ENCODE data around the gene APBB1IP. TPM values are rescaled to one million over a fixed set of nuclear protein-coding genes. Genes with fewer than 3 reads are reported as not detected.

Gene APBB1IP
- total RNA-seq, 1 experiment from 2014 or later: not detected

- H2BK5ac ChIP-seq (ENCODE audit: insufficient read length, low read length): no peak overlapping the region
- no peak overlapping the region for H4K5ac ChIP-seq (ENCODE audit: insufficient read length, low read depth, low read length)
- no peak overlapping the region for H3K56ac ChIP-seq (ENCODE audit: insufficient read length, low read depth, low read length)
- no peak overlapping the region for H2BK12ac ChIP-seq (ENCODE audit: insufficient read length, low read depth, low read length)
- no peak overlapping the region for H3K4me2 ChIP-seq (ENCODE audit: insufficient read depth, insufficient read length, low read length)
- no peaks in the 10 kb centered on the region; the same call in none of the 2 replicates for H3K27me3 Mint-ChIP-seq (ENCODE audit: low read depth)
- H3T11ph ChIP-seq (ENCODE audit: low read length): no peak overlapping the region
- H3K27ac ChIP-seq (ENCODE audit: insufficient read length, low read depth, low read length): no peak overlapping the region
- H3K27ac Mint-ChIP-seq: no peak overlapping the region
- H3K4me1 ChIP-seq (ENCODE audit: insufficient read depth, low read length): no peaks in the 10 kb centered on the region
- H3K23ac ChIP-seq (ENCODE audit: insufficient read length, low read depth, low read length): no peak overlapping the region
- no CpG with 5 or more reads among the region's 2 CpGs for WGBS (ENCODE audit: extremely low coverage, insufficient read length, low lambda C conversion rate)
- no peaks in the 10 kb centered on the region for H3K27me3 ChIP-seq (ENCODE audit: insufficient read depth, low read length)
- no peaks in the 10 kb centered on the region for H3K9me3 ChIP-seq (ENCODE audit: control insufficient read depth, low read depth, low read length)
- H3K79me1 ChIP-seq (ENCODE audit: insufficient read depth, low read depth, low read length, poor library complexity, severe bottlenecking): no peaks in the 10 kb centered on the region
- H4K20me1 ChIP-seq (ENCODE audit: control insufficient read depth, insufficient read depth, insufficient read length): no peaks in the 10 kb centered on the region
- no peak overlapping the region for H4K91ac ChIP-seq (ENCODE audit: insufficient read length, low read depth, low read length)
- peaks cover 0 to 2% of the 10 kb centered on the region in 2 experiments; a peak in 1 of 5 replicates for H3K9me3 Mint-ChIP-seq
- no peak overlapping the region for H4K8ac ChIP-seq (replicated peaks; ENCODE audit: insufficient read length, low read depth, low read length)
- no peak overlapping the region for H3K18ac ChIP-seq (ENCODE audit: insufficient read length, low read depth, low read length)
- no peak overlapping the region for H2BK15ac ChIP-seq (ENCODE audit: low read depth, low read length)
- no peaks in the 10 kb centered on the region for H3K79me2 ChIP-seq (ENCODE audit: insufficient read depth, low read length)
- no peak overlapping the region for H2BK120ac ChIP-seq (ENCODE audit: low read depth, low read length, poor library complexity, severe bottlenecking)
- no peak overlapping the region for H2BK20ac ChIP-seq (ENCODE audit: low read depth, low read length, poor library complexity, severe bottlenecking)
- no peak for DNase-seq
- no peaks in the 10 kb centered on the region for H3K4me1 Mint-ChIP-seq
- no peak overlapping the region for H2AK5ac ChIP-seq (ENCODE audit: insufficient read length, low read length)
- no peak overlapping the region for H3K9ac ChIP-seq (ENCODE audit: extremely low read depth, insufficient read length, low read length)
- H2AFZ ChIP-seq (ENCODE audit: low read length): no peak overlapping the region
- H3K4me3 Mint-ChIP-seq: no peak overlapping the region
- H3K4ac ChIP-seq (ENCODE audit: low read depth, low read length): no peak overlapping the region
- no peak for TF ChIP-seq CTCF (conservative IDR thresholded peaks at IDR 0.05)
- no peaks in the 10 kb centered on the region for H3K23me2 ChIP-seq (ENCODE audit: insufficient read length, low read depth, low read length, poor library complexity, severe bottlenecking)
- no peak overlapping the region for H3K14ac ChIP-seq (ENCODE audit: insufficient read depth, low read length)
- no peaks in the 10 kb centered on the region for H3K36me3 Mint-ChIP-seq (ENCODE audit: insufficient read depth in 1 of 3, low read depth in 3 of 3)
Measured at GRCh38 chr10:26453850-26454249, 15.7 kb downstream of the APBB1IP start.

All from H9 (cell line).